Panc1 (cell line): Measurements from ENCODE around the gene MRTFA. TPM values are rescaled to one million over a fixed set of nuclear protein-coding genes. Genes with fewer than 3 reads are reported as not detected.
A peak's percentile ranks its signal among the peaks of the same experiment; 100 is the strongest.

ENCODE experiments used
- ATAC-seq: fragments of 200-7000 bp; cut with Tn5 transposase; 2 replicates; pipeline ENCODE4 v1.9.1; 2020; ENCODE audit warnings: mild to moderate bottlenecking, moderate library complexity
- BruUV-seq: library from RNA; stranded (reverse); fragments of 400-500 nt; replicated peaks from 2 replicates; lab custom pipeline; 2021; lab: Mats Ljungman, UMichigan
- CTCF ChIA-PET: fragments of 300-600 bp; sonication (Branson Sonifier 250); formaldehyde crosslinking; loops from one replicate; lab custom pipeline; 2022; ENCODE audit warnings: antibody characterized with exemption; lab: Charles Lee
- POLR2A ChIA-PET: fragments of 300-600 bp; sonication (Branson Sonifier 250); formaldehyde crosslinking; loops from one replicate; lab custom pipeline; 2022; ENCODE audit warnings: antibody characterized with exemption; lab: Charles Lee
- DNase-seq: peaks from one replicate; pipeline ENCODE4 v3.0.0-alpha.2; 2010; ENCODE audit warnings: low read depth, low spot score
- H3K27ac ChIP-seq: 2 replicates; pipeline ENCODE4 v1.5.1; 2011; ENCODE audit warnings: mild to moderate bottlenecking, low read length, inconsistent platforms
- H3K27me3 ChIP-seq: fragments of 200-500 bp; sonication (Bioruptor generic); 2 replicates; pipeline ENCODE4 v1.6.0; 2014; ENCODE audit warnings: low read length, inconsistent platforms; ENCODE audit not compliant: control insufficient read depth, insufficient read depth
- H3K36me3 ChIP-seq: fragments of 200-500 bp; sonication (Bioruptor generic); 2 replicates; pipeline ENCODE4 v1.5.1; 2014; ENCODE audit warnings: inconsistent platforms, mild to moderate bottlenecking, low read length, moderate library complexity; ENCODE audit not compliant: control insufficient read depth, insufficient read depth
- H3K4me1 ChIP-seq: 2 replicates; pipeline ENCODE4 v1.5.1; 2011; ENCODE audit warnings: inconsistent platforms, mild to moderate bottlenecking, low read length, moderate library complexity; ENCODE audit not compliant: control insufficient read depth, insufficient read depth
- H3K4me3 ChIP-seq, 2 experiments: 2 replicates each; pipeline ENCODE4 v1.5.1; 2011 to 2012; ENCODE audit warnings: low read depth in 2 of 2, low read length in 2 of 2, mild to moderate bottlenecking in 2 of 2, inconsistent platforms in 1 of 2, moderate library complexity in 1 of 2
- H3K9me3 ChIP-seq: fragments of 200-500 bp; sonication (Bioruptor generic); 2 replicates; pipeline ENCODE4 v1.5.1; 2014; ENCODE audit warnings: low read depth, mild to moderate bottlenecking, inconsistent platforms, low read length, moderate library complexity; ENCODE audit not compliant: control insufficient read depth, insufficient read depth
- CTCF ChIP-seq: fragments of 450-650 bp; IDR thresholded peaks from 2 replicates; pipeline ENCODE4 v1.5.1; 2017; ENCODE audit warnings: mild to moderate bottlenecking
- POLR2AphosphoS5 ChIP-seq: IDR thresholded peaks from 2 replicates; pipeline ENCODE4 v1.6.1; 2012; ENCODE audit warnings: mild to moderate bottlenecking, low read depth, low read length, moderate library complexity
- REST ChIP-seq, 2 experiments: IDR thresholded peaks; 2 replicates each; pipeline ENCODE4 v1.6.1; 2011 to 2012; ENCODE audit warnings: low read depth in 2 of 2, control low read depth in 1 of 2, low read length in 1 of 2, mild to moderate bottlenecking in 1 of 2, moderate library complexity in 1 of 2; ENCODE audit not compliant: insufficient read depth in 1 of 2
- SIN3A ChIP-seq: IDR thresholded peaks from 2 replicates; pipeline ENCODE4 v1.6.1; 2012; ENCODE audit warnings: low read depth, mild to moderate bottlenecking, low read length, moderate library complexity, borderline replicate concordance; ENCODE audit not compliant: insufficient read depth
- TCF7L2 ChIP-seq: IDR thresholded peaks from 2 replicates; pipeline ENCODE4 v1.6.1; 2011; ENCODE audit warnings: mild to moderate bottlenecking, low read depth, low read length, inconsistent platforms
- in situ Hi-C: cut with HindIII; loops from 2 replicates; pipeline ENCODE4 v1.10.0; 2016; ENCODE audit warnings: low sequenced_read_pairs, low pct_unique_long_range_greater_than_20kb
- intact Hi-C: fragments of 100-400 bp; cut with micrococcal nuclease; formaldehyde crosslinking; loops from one replicate; pipeline ENCODE4 v1.10.0; 2022; ENCODE audit not compliant: unreplicated experiment
- total RNA-seq: library from RNA; stranded (reverse); gene quantifications from one replicate; pipeline ENCODE4 v1.2.1, GENCODE V29; 2021; ENCODE audit not compliant: unreplicated experiment

Gene MRTFA
- total RNA-seq, 1 experiment from 2014 or later: 62.1 TPM

GRCh38 chr22:40610329-40610850 lies 26.1 kb downstream of the MRTFA start:
- no TSS peak for BruUV-seq
- intact Hi-C loops (no loop called here), in situ Hi-C loops (no loop called here)
- ChIA-PET POLR2A (interaction anchor here (0.6 kb wide), 1 partner anchor 441 kb away, joined by 4 read pairs; no protein-coding TSS in a partner anchor), CTCF (no interaction called here)
- DNase-seq (no peak), ATAC-seq (no peak)
- H3K4me3 ChIP-seq: no peak overlapping the region
- H3K4me1 ChIP-seq: peaks cover 43% of the 10 kb centered on the region
- no peak for TF ChIP-seq TCF7L2
- no peaks in the 10 kb centered on the region for H3K36me3 ChIP-seq
- no peaks in the 10 kb centered on the region for H3K27me3 ChIP-seq
- H3K9me3 ChIP-seq: no peaks in the 10 kb centered on the region
- H3K27ac ChIP-seq: peak overlapping the region; percentile 18; the same call in 1 of the 2 replicates

GRCh38 chr22:40609216-40609615 lies 27.3 kb downstream of the MRTFA start:
- Histone ChIP-seq H3K27me3 (no peaks in the 10 kb centered on the region), H3K4me3 (no peak overlapping the region), H3K9me3 (no peaks in the 10 kb centered on the region), H3K36me3 (no peaks in the 10 kb centered on the region), H3K27ac (no peak overlapping the region), H3K4me1 (peaks cover 48% of the 10 kb centered on the region)
- in situ Hi-C loops: no loop called here
- TF ChIP-seq SIN3A: no peak
- TF ChIP-seq TCF7L2: no peak
- TF ChIP-seq REST (IDR thresholded peaks at IDR 0.05; ENCODE audit: insufficient read depth in 1 of 2, low read depth in 2 of 2, low read length in 1 of 2): no peak
- TF ChIP-seq CTCF: no peak
- no peak for TF ChIP-seq POLR2AphosphoS5
- DNase-seq (no peak), ATAC-seq (no peak)
- CTCF ChIA-PET: interaction anchor here (0.5 kb wide), 1 partner anchor 30 kb away, joined by 7 read pairs; no protein-coding TSS in a partner anchor
- POLR2A ChIA-PET: no interaction called here
- no TSS peak for BruUV-seq
- intact Hi-C loops: no loop called here

GRCh38 chr22:40607506-40607905 lies 29.0 kb downstream of the MRTFA start:
- no TSS peak for BruUV-seq
- CTCF ChIA-PET: no interaction called here
- POLR2A ChIA-PET: no interaction called here
- DNase-seq: no peak
- H3K27ac ChIP-seq: no peak overlapping the region
- ATAC-seq: no peak
- H3K4me1 ChIP-seq: peaks cover 56% of the 10 kb centered on the region
- intact Hi-C loops: no loop called here
- no peaks in the 10 kb centered on the region for H3K36me3 ChIP-seq
- H3K4me3 ChIP-seq: no peak overlapping the region
- H3K27me3 ChIP-seq: no peaks in the 10 kb centered on the region
- in situ Hi-C loops: no loop called here
- no peaks in the 10 kb centered on the region for H3K9me3 ChIP-seq
- TF ChIP-seq POLR2AphosphoS5 (no peak), SIN3A (no peak), TCF7L2 (no peak), REST (IDR thresholded peaks at IDR 0.05; ENCODE audit: insufficient read depth in 1 of 2, low read depth in 2 of 2, low read length in 1 of 2) (no peak), CTCF (no peak)
